Common myeloid progenitor, CD34-positive (primary cell): Measurements from ENCODE around the gene TYW1B.
"Not testable (repeated sequence)": the region's sequence is repeated elsewhere in the genome, so short reads cannot be mapped to it uniquely, and the experiment has no call there.

Source experiments
- CTCF ChIA-PET: fragments of 350-600 bp; sonication (Branson Sonifier 250); formaldehyde crosslinking; loops from one replicate; lab custom pipeline; 2021; ENCODE audit warnings: antibody characterized with exemption; lab: Charles Lee
- POLR2A ChIA-PET: fragments of 350-600 bp; sonication (Branson Sonifier 250); formaldehyde crosslinking; loops from one replicate; lab custom pipeline; 2021; ENCODE audit warnings: antibody characterized with exemption; lab: Charles Lee
- DNase-seq, 3 donors: peaks; one replicate each; pipeline versions ENCODE4 v3.0.0 to v3.0.0-alpha.2; 2013
- H3K27ac ChIP-seq, 2 experiments: 1 replicate in 1 of 2; 2 replicates in 1 of 2; pipeline ENCODE4 v1.7.0; 2013; ENCODE audit warnings: inconsistent platforms in 2 of 2, low read length in 2 of 2, mild to moderate bottlenecking in 2 of 2, low read depth in 1 of 2, moderate library complexity in 1 of 2; ENCODE audit not compliant: severe bottlenecking in 2 of 2, insufficient read depth in 1 of 2, poor library complexity in 1 of 2
- H3K27me3 ChIP-seq, 5 experiments: replicated peaks in 2 of 5; 1 replicate in 3 of 5; 2 replicates in 2 of 5; pipeline versions ENCODE4 v1.6.1 to v1.7.0; 2013; ENCODE audit warnings: low read length in 4 of 5, mild to moderate bottlenecking in 2 of 5, moderate library complexity in 2 of 5, inconsistent platforms in 1 of 5; ENCODE audit not compliant: insufficient read depth in 5 of 5, control insufficient read depth in 4 of 5
- H3K36me3 ChIP-seq, 4 experiments: 1 replicate in 2 of 4; 2 replicates in 2 of 4; pipeline versions ENCODE4 v1.6.1 to v1.7.0; 2013; ENCODE audit warnings: low read length in 3 of 4, control low read depth in 1 of 4, mild to moderate bottlenecking in 1 of 4; ENCODE audit not compliant: control insufficient read depth in 4 of 4, insufficient read depth in 4 of 4
- H3K4me1 ChIP-seq, 4 experiments: 1 replicate in 3 of 4; 2 replicates in 1 of 4; pipeline versions ENCODE4 v1.6.1 to v1.7.1; 2013; ENCODE audit warnings: low read length in 3 of 4, mild to moderate bottlenecking in 3 of 4, control low read depth in 1 of 4, inconsistent platforms in 1 of 4, moderate library complexity in 1 of 4; ENCODE audit not compliant: control insufficient read depth in 4 of 4, insufficient read depth in 4 of 4; ENCODE audit errors: control extremely low read depth in 1 of 4
- H3K4me3 ChIP-seq, 7 experiments: 1 replicate in 4 of 7; 2 replicates in 3 of 7; pipeline versions ENCODE4 v1.5.1 to v1.7.0; 2013; ENCODE audit warnings: mild to moderate bottlenecking in 7 of 7, low read length in 6 of 7, moderate library complexity in 6 of 7, inconsistent platforms in 2 of 7, low read depth in 2 of 7, control low read depth in 1 of 7; ENCODE audit not compliant: insufficient read depth in 4 of 7, control insufficient read depth in 1 of 7; ENCODE audit errors: extremely low read depth in 1 of 7
- H3K9me3 ChIP-seq, 5 experiments: 1 replicate in 4 of 5; 2 replicates in 1 of 5; pipeline versions ENCODE4 v1.6.1 to v1.7.1; 2013; ENCODE audit warnings: low read length in 4 of 5, mild to moderate bottlenecking in 2 of 5, inconsistent platforms in 1 of 5, low read depth in 1 of 5, moderate library complexity in 1 of 5; ENCODE audit not compliant: control insufficient read depth in 4 of 5, insufficient read depth in 2 of 5; ENCODE audit errors: control extremely low read depth in 1 of 5
- WGBS: methylation state at CpG from one replicate; pipeline ENCODE4 v1.1.5; 2013; ENCODE audit not compliant: insufficient coverage; 5-methylcytosine and 5-hydroxymethylcytosine counted together

TYW1B gene

DNA sequence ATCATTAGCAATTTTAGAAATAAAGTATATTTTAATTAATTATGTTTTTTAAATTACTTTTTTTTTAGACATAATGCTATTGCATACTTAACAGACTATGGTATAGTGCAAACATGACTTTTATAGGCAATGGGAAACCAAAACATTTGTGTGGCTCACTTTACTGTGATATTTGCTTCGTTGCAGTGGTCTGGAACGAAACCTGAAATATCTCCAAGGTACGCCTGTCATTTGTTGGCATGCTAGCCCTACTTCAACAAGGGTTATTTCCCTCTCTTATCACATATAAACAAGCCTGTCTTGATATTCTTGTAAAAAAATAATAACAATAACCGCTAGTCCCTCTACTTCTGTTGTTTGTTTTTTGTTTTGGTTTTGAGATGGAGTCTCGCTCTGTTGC, 74.2 kb downstream of the TYW1B start:
- ChIA-PET CTCF (no interaction called here), POLR2A (no interaction called here)
- WGBS = 82% methylated on average over 4 of the region's 5 CpGs
- no peak overlapping the region for H3K27ac ChIP-seq
- H3K27me3 ChIP-seq = no peaks in the 10 kb centered on the region
- no peak overlapping the region for H3K4me3 ChIP-seq
- peaks cover 0 to 5% (median 2%) of the 10 kb centered on the region in 4 experiments for H3K36me3 ChIP-seq
- no peaks in the 10 kb centered on the region for H3K4me1 ChIP-seq
- H3K9me3 ChIP-seq = peaks cover 4 to 16% (median 7%) of the 10 kb centered on the region in 5 experiments
- DNase-seq = no peak

DNA sequence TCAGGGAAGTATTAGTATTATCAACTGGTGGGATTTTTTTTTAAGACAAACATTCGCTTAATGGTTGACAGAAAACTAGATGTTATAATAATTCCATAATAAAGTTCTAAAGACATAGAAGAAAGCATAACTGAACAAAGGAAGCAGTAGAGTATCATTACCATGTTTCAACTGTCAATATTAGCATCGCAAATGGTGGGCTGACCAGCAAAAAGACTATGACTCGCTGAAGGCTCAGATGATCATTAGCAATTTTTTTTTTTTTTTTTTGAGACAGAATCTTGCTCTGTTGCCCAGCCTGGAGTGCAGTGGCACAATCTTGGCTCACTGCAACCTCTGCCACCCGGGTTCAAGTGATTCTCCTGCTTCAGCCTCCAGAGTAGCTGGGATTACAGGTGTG, 74.8 kb downstream of the TYW1B start:
- DNase-seq, H3K4me1 ChIP-seq, H3K36me3 ChIP-seq, H3K27me3 ChIP-seq, H3K4me3 ChIP-seq, H3K27ac ChIP-seq, POLR2A ChIA-PET, CTCF ChIA-PET: not testable (repeated sequence)
- peaks cover 0 to 10% (median 2%) of the 10 kb centered on the region in 5 experiments for H3K9me3 ChIP-seq
- WGBS = 100% methylated on average over 3 of the region's 4 CpGs

DNA sequence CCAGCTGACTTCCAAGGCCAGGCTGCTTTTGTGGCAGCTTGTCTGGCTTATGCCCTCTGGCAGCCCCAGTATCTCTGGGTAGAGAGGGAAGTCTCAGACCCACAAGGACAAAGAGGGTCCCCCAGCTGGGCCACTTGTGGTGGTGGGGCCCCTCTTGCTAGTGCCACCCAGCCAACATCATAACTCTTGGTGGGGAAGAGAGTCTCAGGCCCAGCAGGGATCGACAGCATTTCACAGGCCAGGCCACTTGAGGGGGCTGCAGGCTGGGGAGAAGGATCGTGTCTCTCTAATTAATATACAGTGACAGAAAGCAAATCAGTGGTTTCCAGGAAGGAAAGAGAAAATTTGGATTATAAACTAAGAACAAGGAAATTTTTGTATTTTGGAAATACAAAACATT, 76.0 kb downstream of the TYW1B start:
- CTCF ChIA-PET = interaction anchor here (0.9 kb wide), 1 partner anchor 34 kb away, joined by 3 read pairs; no protein-coding TSS in a partner anchor
- Histone ChIP-seq H3K4me1 (no peaks in the 10 kb centered on the region), H3K9me3 (peaks cover 0 to 2% (median 0%) of the 10 kb centered on the region in 5 experiments), H3K27ac (no peak overlapping the region), H3K27me3 (no peaks in the 10 kb centered on the region), H3K36me3 (peaks cover 0 to 2% (median 0%) of the 10 kb centered on the region in 4 experiments), H3K4me3 (no peak overlapping the region)
- POLR2A ChIA-PET = no interaction called here
- no CpG with 5 or more reads among the region's 2 CpGs for WGBS
- peak in 1 of 3 donors; percentile 4 for DNase-seq

DNA sequence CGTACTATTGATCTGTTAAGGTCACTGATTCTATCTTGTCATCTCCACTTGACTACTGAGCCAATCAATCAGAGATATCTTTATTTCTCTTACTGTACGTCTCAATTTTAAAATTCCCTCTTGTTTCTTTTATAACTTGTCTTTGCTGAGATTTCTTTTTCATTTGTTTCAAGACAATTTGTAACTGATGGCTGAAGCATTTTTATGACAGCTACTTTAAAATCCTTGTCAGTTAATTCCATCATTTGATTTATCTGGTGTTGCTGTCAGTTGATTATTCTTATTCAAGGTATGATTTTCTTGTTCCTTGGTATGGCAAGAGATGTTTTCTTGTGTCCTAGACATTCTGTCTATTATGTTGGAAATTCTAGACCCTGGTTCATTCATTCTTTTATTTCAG, 76.6 kb downstream of the TYW1B start:
- H3K4me3 ChIP-seq = no peak overlapping the region
- no peaks in the 10 kb centered on the region for H3K27me3 ChIP-seq
- 100% methylated on average over 1 of the region's 2 CpGs for WGBS
- ChIA-PET CTCF (interaction anchor here (0.9 kb wide), 1 partner anchor 35 kb away, joined by 3 read pairs; no protein-coding TSS in a partner anchor), POLR2A (no interaction called here)
- H3K36me3 ChIP-seq = peaks cover 0 to 2% (median 0%) of the 10 kb centered on the region in 4 experiments
- DNase-seq = no peak
- H3K27ac ChIP-seq = no peak overlapping the region
- peaks cover 0 to 4% (median 0%) of the 10 kb centered on the region in 5 experiments for H3K9me3 ChIP-seq
- no peaks in the 10 kb centered on the region for H3K4me1 ChIP-seq

- H3K9me3 ChIP-seq, H3K27me3 ChIP-seq, CTCF ChIA-PET, H3K36me3 ChIP-seq, H3K4me1 ChIP-seq, POLR2A ChIA-PET, H3K4me3 ChIP-seq, DNase-seq, H3K27ac ChIP-seq: not testable (repeated sequence)
Observed at GRCh38 chr7:72748649-72749048, 79.4 kb downstream of the TYW1B start.

- DNase-seq, CTCF ChIA-PET, H3K4me1 ChIP-seq, H3K4me3 ChIP-seq, H3K9me3 ChIP-seq, POLR2A ChIA-PET, H3K27me3 ChIP-seq, H3K27ac ChIP-seq: not testable (repeated sequence)
- 100% methylated on average over 5 of the region's 10 CpGs for WGBS
- peaks cover 0 to 16% (median 1%) of the 10 kb centered on the region in 4 experiments for H3K36me3 ChIP-seq
Observed at GRCh38 chr7:72744244-72744926, 83.6 kb downstream of the TYW1B start.

DNA sequence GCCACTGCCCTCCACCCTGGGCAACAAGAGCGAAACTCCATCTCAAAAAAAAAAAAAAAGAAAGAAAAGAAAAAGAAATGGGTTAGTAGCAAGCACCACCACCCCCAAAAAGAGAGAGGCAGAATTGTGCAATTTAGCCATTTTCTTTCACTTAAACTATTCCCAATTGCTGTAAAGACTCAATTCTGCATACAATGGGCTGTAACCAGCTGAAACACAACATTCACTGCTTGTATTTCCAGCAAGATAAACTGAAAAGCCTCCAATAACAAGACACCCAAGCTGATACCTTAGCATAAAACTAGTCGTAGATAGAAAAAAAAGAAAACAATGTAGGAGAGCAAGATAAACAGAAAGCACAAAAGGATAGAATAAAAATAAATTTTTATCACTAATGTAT, 84.2 kb downstream of the TYW1B start:
- H3K4me3 ChIP-seq, H3K27ac ChIP-seq, POLR2A ChIA-PET, H3K4me1 ChIP-seq, H3K27me3 ChIP-seq, DNase-seq, CTCF ChIA-PET: not testable (repeated sequence)
- Histone ChIP-seq H3K9me3 (peaks cover 0 to 11% (median 0%) of the 10 kb centered on the region in 5 experiments), H3K36me3 (peaks cover 0 to 16% (median 1%) of the 10 kb centered on the region in 4 experiments)
- no CpG with 5 or more reads among the region's 2 CpGs for WGBS
